GM19463 (cell line): ENCODE results near the gene ZBTB43.

Experiments used
- ATAC-seq: cut with Tn5 transposase; IDR thresholded peaks from one replicate; pipeline ENCODE4 v1.9.1; 2021; ENCODE audit warnings: mild to moderate bottlenecking, moderate library complexity; ENCODE audit not compliant: unreplicated experiment

Gene ZBTB43

DNA sequence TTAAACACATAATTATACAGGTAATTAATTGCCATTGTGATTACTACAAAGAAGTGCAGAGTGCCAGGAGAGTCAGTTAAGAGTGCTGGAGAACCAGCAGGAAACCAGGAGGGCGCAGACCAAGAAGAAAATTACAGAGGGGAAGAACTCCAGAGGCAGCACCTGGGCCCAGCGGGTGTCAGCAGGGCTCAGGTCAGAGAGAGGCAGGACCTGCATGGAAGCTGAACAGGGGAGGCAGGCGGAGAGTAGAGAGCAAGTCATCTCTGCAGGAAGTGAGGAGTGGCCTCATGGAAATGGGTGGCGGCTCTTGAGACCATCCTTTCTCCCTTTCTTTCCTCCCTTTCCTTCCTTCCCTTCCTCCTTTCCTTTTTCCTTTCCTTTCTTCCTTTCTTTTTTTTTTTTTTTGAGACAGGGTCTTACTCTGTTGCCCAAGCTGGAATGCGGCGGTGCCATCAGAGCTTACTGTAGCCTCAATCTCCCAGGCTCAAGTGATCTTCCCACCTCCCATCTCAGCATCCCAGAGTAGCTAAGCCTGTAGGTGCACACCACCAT, 51.6 kb downstream of the ZBTB43 start:
- ATAC-seq = no peak

DNA sequence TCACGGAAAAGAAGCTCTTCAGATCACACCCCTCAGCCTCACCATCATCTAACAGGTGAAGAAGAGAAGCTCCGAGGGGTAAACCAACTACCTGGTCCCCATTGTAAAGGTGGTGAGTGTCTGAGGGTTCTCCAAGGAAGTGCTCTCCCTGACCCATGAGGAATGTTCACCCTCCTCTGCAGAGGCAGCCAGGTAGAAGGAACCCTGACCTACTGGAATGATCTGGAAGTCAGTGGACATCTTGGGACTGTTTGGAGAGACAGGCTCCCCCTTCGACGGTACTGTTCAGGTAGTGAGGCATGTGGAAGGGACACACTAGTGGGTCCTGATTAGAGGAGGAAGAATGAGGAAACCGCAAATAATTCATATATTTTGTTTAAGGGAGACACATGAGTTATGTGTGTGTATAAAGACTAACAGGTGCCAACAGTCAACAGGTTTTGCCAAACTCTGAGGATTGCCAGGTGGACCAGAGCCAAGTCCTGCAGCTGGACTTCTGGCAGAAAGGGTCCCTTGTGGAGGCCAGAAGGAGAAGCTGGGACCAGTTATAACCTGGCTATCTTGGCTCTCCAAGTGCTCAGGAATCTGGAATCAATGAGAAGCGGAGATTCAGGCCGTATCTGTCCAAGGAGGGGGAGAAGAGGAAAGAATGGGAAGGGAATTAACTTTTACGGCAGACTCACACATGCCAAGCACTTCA, 52.6 kb downstream of the ZBTB43 start:
- ATAC-seq = no peak

- ATAC-seq = no peak
Observed at GRCh38 chr9:126859111-126859510, 54.3 kb downstream of the ZBTB43 start.

- ATAC-seq = peak; percentile 67
Observed at GRCh38 chr9:126860077-126860756, 55.4 kb downstream of the ZBTB43 start, which contains the start of gene ZBTB34. Gene ZBTB34, plus strand, starts transcription at chr9:126860639. Its CDS starts 18,761 bp downstream, at chr9:126879400.

- peak; percentile 32 for ATAC-seq
Observed at GRCh38 chr9:126860757-126861466, 56.1 kb downstream of the ZBTB43 start.

- no peak for ATAC-seq
Observed at GRCh38 chr9:126861707-126862103, 56.9 kb downstream of the ZBTB43 start.

DNA sequence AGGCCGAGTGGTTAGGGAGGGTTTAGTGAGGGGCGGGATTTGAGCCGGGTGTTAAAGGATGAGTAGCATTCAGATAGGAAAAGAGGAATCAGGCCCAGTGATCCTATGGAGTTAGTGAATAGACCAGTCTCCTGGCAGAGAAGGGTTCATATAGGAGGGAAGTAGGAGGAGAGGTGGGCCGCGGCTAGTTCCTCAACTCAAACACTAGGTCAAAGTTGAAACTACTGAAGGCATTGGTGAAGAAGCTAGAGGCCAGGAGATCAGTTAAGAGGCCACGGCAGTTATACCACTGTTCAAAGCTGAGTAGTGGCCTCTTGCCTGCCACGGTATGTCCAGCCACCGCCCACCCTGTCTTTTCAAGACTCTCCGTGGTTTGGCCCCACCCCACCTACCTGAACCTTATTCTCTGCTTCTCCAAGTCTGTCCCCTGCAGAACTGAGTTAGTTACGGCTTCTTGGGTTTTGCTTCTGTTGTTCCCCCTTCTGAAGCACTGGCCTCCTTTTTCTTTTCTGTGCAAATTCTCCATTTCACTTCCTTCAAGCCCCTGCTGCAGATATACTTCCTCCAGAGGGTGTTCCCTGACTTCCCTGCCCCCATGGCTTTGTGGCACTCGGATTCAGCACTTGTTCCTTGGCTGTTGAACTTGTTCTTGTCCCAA, 57.4 kb downstream of the ZBTB43 start:
- ATAC-seq = no peak

- ATAC-seq = no peak
Observed at GRCh38 chr9:126864771-126865170, 59.9 kb downstream of the ZBTB43 start.

DNA sequence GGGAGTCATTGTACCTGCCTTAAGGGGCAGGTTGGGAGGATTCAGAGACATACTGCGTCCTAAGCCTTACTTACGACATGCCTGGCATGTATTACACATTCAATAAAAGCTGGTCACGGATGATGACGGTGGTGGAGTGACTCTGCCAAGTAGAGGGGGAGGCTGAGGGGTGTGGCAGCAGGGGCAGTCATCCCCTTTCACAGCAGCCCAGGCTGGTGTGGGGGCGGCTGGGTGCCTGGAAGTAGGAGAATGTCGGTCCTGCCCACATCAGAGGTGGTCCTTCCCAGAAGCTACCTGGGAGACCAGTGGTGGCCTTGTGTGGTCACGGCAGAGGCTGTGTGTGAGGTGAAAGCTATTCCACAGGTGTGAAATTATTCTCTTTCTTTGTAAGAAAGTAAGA, 64.5 kb downstream of the ZBTB43 start:
- no peak for ATAC-seq

GRCh38 chr9:126872516-126872915, 67.7 kb downstream of the ZBTB43 start:
- no peak for ATAC-seq

- ATAC-seq = no peak
Observed at GRCh38 chr9:126874546-126875314, 69.9 kb downstream of the ZBTB43 start.

- ATAC-seq = no peak
Observed at GRCh38 chr9:126875756-126876510, 71.1 kb downstream of the ZBTB43 start.

GRCh38 chr9:126876531-126876930, 71.7 kb downstream of the ZBTB43 start:
- ATAC-seq = no peak

GRCh38 chr9:126877418-126877817, 72.6 kb downstream of the ZBTB43 start:
- no peak for ATAC-seq

DNA sequence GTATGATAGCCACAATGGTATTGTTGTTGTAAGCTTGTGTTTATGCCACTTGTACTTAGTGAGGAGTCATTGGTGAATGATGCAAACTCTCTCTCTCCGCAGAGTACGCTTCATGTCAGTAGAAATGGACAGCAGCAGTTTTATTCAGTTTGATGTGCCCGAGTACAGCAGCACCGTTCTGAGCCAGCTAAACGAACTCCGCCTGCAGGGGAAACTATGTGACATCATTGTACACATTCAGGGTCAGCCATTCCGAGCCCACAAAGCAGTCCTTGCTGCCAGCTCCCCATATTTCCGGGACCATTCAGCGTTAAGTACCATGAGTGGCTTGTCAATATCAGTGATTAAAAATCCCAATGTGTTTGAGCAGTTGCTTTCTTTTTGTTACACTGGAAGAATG, 74.4 kb downstream of the ZBTB43 start:
- no peak for ATAC-seq

- no peak for ATAC-seq
Observed at GRCh38 chr9:126880226-126880946, 75.5 kb downstream of the ZBTB43 start.

GRCh38 chr9:126880947-126881332, 76.1 kb downstream of the ZBTB43 start:
- no peak for ATAC-seq

DNA sequence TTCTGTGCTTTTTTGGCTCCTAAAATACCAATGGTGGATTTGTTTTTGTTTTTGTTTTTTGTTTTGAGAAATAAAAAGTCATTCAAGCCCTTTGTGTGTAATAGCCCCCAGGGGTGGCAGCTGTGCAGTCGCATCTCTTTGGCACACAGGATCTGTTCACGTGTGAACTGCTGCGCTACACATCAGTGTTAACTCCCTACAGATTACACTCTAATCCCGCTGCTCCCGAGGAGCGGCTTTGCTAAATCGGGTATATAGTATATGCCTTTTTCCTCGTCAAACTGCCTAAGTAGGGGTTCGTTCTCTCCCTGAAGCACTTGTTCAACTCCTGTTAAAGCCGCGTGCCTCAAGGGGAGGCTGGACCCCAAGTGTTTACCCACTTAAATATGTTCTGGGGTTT, 77.9 kb downstream of the ZBTB43 start:
- ATAC-seq = no peak

- ATAC-seq = no peak
Observed at GRCh38 chr9:126883636-126884035, 78.8 kb downstream of the ZBTB43 start.
